ENCODE results near the gene GH1.
A peak's percentile ranks its signal among the peaks of the same experiment; 100 is the strongest.

The GH1 gene

DNA sequence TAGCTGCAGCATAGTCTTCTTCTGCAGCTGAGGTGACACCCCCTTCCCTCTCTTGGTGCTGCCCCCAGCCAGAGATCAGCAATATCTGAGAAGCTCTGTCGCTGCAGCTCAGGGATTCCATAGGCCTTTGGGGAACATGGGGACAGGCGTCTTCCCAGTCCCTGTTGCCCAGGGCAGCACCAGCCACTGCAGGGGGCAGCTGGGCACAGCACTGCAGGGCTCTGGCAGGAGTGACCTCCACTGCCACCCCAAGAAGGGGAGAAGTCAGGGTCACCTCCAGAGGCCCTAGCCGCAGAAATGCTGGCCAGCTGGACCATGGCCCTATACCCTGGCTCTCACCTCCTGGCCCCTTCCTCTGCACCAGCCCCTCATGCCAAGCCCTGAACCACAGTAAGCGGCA lies 37.2 kb upstream of the GH1 start:
- DNase-seq (ENCODE audit: insufficient read length, low spot score) (no peak), FAIRE-seq (no peak)
- TF ChIP-seq SPI1 (IDR thresholded peaks at IDR 0.05; ENCODE audit: low read depth, low read length), result no peak
- TF ChIP-seq TAF1 (IDR thresholded peaks at IDR 0.05; ENCODE audit: low read depth, low read length), result no peak
- no peak for TF ChIP-seq POU2F2 (IDR thresholded peaks at IDR 0.05; ENCODE audit: low read depth, low read length)
- TF ChIP-seq POLR2AphosphoS5 (IDR thresholded peaks at IDR 0.05; ENCODE audit: low read depth, low read length), result no peak
- TF ChIP-seq PAX5 (IDR thresholded peaks at IDR 0.05; ENCODE audit: insufficient read depth, low read length, severe bottlenecking), result no peak

DNA sequence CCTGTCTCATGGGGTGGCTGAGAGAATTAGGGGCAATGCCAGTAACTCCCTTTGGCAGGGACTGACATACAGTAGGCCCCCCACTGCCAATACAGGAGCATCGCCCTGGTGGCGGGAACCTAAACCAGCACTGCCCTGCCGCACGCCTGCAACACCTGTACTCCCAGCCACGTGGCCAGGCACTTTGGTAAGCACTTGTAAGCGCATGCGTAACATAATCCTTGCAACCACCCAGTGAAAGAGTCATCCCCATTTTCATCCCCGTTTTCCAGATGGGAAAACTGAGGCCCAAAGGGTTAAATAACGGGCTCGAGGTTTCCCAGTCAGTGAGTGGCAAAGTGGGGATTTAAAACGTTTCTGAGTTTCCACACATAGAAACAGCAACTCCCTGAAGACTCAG lies 36.6 kb upstream of the GH1 start:
- DNase-seq (ENCODE audit: insufficient read length, low spot score) (no peak), FAIRE-seq (no peak)
- no peak for TF ChIP-seq POU2F2 (IDR thresholded peaks at IDR 0.05; ENCODE audit: low read depth, low read length)

GRCh38 chr17:63954402-63955063 lies 35.9 kb upstream of the GH1 start:
- FAIRE-seq, result peak; percentile 90
- TF ChIP-seq POLR2AphosphoS5 (IDR thresholded peaks at IDR 0.05; ENCODE audit: low read depth, low read length), result no peak
- TF ChIP-seq SPI1 (IDR thresholded peaks at IDR 0.05; ENCODE audit: low read depth, low read length), result peak; percentile 85
- peak; percentile 61 for DNase-seq (ENCODE audit: insufficient read length, low spot score)

GRCh38 chr17:63950940-63951907 lies 32.6 kb upstream of the GH1 start:
- no peak for TF ChIP-seq TAF1 (IDR thresholded peaks at IDR 0.05; ENCODE audit: low read depth, low read length)
- no peak for TF ChIP-seq POLR2AphosphoS5 (IDR thresholded peaks at IDR 0.05; ENCODE audit: low read depth, low read length)
- no peak for TF ChIP-seq POLR2A (IDR thresholded peaks at IDR 0.05; ENCODE audit: low read depth, low read length)
- no peak for TF ChIP-seq PAX5 (IDR thresholded peaks at IDR 0.05; ENCODE audit: insufficient read depth, low read length, severe bottlenecking)
- no peak for TF ChIP-seq POU2F2 (IDR thresholded peaks at IDR 0.05; ENCODE audit: low read depth, low read length)
- no peak for TF ChIP-seq SPI1 (IDR thresholded peaks at IDR 0.05; ENCODE audit: low read depth, low read length)
- FAIRE-seq, result peak; percentile 83
- DNase-seq (ENCODE audit: insufficient read length, low spot score), result peak; percentile 64

DNA sequence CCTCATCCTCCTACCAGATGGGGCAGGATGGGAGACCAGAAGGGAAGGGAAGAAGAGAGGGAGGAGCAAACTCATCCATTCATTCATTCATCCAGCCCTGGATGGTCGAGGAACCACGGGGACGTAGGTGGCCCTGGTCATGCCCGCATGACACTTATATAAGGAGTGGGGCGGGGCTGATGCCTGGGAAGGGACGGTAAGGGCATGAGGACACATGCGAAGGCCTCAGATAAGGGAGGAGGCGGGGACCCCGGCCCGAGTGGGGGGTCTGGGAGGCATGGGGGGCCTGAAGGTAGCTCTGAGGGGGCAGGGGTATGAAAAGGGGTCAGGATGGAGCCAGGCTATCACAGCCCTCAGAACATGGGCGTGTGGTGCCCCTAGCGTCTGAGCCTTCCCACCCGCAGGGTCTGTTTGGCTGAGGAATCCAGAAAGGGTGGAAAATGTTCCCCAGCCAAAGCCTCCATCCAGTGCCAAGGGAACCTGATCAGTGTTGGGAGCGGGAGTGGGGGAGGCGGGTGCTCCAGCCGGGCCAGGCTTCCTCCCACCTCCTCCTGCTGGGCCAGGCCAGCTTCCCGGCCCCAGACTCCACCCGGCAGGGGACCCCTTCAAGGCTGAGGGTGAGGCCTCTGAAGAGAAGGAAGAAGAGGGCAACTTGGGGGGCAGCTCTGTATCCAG lies 31.1 kb upstream of the GH1 start:
- DNase-seq (ENCODE audit: insufficient read length, low spot score) (no peak), FAIRE-seq (no peak)
- TF ChIP-seq POU2F2 (IDR thresholded peaks at IDR 0.05; ENCODE audit: low read depth, low read length), result no peak

DNA sequence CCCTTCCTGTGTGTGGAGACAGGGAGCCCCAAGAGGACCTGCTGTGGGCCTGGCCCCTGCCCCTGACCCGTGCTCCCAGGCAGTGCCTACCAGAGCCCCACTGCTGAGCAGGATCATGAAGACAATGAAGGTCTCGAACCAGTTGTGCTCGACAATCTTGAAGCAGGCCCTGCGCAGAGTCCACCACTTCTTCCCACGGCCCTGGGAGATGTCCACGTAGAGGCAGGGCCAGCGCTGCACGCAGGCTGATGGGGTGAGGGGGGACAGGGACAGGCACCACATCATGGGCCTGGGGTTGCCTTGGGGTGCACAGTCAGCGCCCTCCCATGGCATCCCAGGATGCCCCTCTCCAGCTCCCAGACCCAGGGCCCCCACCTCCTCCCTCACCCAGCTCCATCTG lies 29.9 kb upstream of the GH1 start:
- FAIRE-seq, result no peak
- TF ChIP-seq PAX5 (IDR thresholded peaks at IDR 0.05; ENCODE audit: insufficient read depth, low read length, severe bottlenecking) (no peak), POLR2A (IDR thresholded peaks at IDR 0.05; ENCODE audit: low read depth, low read length) (no peak), SPI1 (IDR thresholded peaks at IDR 0.05; ENCODE audit: low read depth, low read length) (no peak), POLR2AphosphoS5 (IDR thresholded peaks at IDR 0.05; ENCODE audit: low read depth, low read length) (no peak), TAF1 (IDR thresholded peaks at IDR 0.05; ENCODE audit: low read depth, low read length) (no peak), POU2F2 (IDR thresholded peaks at IDR 0.05; ENCODE audit: low read depth, low read length) (no peak)

GRCh38 chr17:63947711-63948330 lies 29.2 kb upstream of the GH1 start:
- FAIRE-seq (no peak), DNase-seq (ENCODE audit: insufficient read length, low spot score) (no peak)
- TF ChIP-seq PAX5 (IDR thresholded peaks at IDR 0.05; ENCODE audit: insufficient read depth, low read length, severe bottlenecking), result no peak
- TF ChIP-seq POU2F2 (IDR thresholded peaks at IDR 0.05; ENCODE audit: low read depth, low read length), result no peak
- TF ChIP-seq SPI1 (IDR thresholded peaks at IDR 0.05; ENCODE audit: low read depth, low read length), result no peak
- no peak for TF ChIP-seq TAF1 (IDR thresholded peaks at IDR 0.05; ENCODE audit: low read depth, low read length)
- TF ChIP-seq POLR2A (IDR thresholded peaks at IDR 0.05; ENCODE audit: low read depth, low read length), result no peak

More for the DNA sequence above, 29.9 kb upstream of the GH1 start:
- DNase-seq (ENCODE audit: insufficient read length, low spot score), result no peak

DNA sequence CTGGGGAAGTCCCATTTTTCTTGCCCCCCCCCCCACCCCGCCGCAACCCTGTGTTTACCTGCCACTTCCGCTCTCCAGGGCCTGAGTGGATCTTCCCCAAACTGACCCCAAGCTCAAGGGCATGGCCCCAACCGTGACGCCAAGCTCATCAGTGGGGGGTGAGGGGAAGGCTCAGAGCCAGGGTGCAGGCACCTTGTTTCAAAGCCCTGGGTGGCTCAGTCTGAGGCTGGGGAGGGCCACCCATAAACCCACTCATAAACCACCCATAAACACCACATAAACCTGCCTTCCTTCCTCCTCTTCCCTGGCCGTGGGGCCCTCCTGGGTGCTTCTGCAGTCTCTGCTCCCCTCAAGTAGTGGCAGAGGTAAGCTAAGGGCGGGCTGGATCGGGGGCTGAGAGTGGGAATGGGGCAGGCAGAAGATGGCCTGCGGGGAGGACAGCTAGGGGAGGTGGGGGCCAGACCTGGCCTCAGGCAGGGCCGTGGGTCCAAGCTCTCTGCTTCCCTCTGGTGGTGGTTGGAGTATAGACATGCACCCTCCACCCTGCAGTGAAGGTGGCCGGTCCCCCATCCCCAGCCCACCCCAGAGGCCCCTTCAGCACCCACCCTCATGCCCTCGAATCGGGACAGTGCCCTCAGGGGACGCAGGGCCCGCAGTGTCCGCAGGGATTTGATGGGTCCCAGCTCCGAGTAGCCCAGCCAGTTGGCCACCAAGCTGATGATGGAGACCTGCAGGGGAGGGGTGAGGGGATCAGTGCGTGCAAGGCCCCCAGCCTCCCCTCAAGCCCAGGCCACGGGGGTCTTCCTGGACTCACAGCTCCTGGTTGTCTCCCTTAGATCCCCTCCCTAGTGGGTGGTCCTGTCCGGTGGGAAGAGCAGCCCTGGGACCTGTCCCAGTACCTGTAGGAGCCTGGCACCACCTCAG lies 28.1 kb upstream of the GH1 start:
- FAIRE-seq (peak; percentile 96), DNase-seq (ENCODE audit: insufficient read length, low spot score) (peak; percentile 95)
- no peak for TF ChIP-seq POLR2AphosphoS5 (IDR thresholded peaks at IDR 0.05; ENCODE audit: low read depth, low read length)
- TF ChIP-seq SPI1 (IDR thresholded peaks at IDR 0.05; ENCODE audit: low read depth, low read length), result peak; percentile 59

GRCh38 chr17:63945784-63946439 lies 27.3 kb upstream of the GH1 start:
- FAIRE-seq (peak; percentile 95), DNase-seq (ENCODE audit: insufficient read length, low spot score) (peak; percentile 70)
- TF ChIP-seq POLR2A (IDR thresholded peaks at IDR 0.05; ENCODE audit: low read depth, low read length) (no peak), PAX5 (IDR thresholded peaks at IDR 0.05; ENCODE audit: insufficient read depth, low read length, severe bottlenecking) (no peak), SPI1 (IDR thresholded peaks at IDR 0.05; ENCODE audit: low read depth, low read length) (no peak), TAF1 (IDR thresholded peaks at IDR 0.05; ENCODE audit: low read depth, low read length) (no peak), POU2F2 (IDR thresholded peaks at IDR 0.05; ENCODE audit: low read depth, low read length) (no peak), POLR2AphosphoS5 (IDR thresholded peaks at IDR 0.05; ENCODE audit: low read depth, low read length) (no peak)
